ENCODE measurements around the gene TRIM69. TPM values are rescaled to one million over a fixed set of nuclear protein-coding genes. Genes with fewer than 3 reads are reported as not detected.

The TRIM69 gene
- total and polyA plus RNA-seq, 2 of the 4 experiments (the other 2 are of a cell fraction), result 5.3 to 7.7 TPM

DNA sequence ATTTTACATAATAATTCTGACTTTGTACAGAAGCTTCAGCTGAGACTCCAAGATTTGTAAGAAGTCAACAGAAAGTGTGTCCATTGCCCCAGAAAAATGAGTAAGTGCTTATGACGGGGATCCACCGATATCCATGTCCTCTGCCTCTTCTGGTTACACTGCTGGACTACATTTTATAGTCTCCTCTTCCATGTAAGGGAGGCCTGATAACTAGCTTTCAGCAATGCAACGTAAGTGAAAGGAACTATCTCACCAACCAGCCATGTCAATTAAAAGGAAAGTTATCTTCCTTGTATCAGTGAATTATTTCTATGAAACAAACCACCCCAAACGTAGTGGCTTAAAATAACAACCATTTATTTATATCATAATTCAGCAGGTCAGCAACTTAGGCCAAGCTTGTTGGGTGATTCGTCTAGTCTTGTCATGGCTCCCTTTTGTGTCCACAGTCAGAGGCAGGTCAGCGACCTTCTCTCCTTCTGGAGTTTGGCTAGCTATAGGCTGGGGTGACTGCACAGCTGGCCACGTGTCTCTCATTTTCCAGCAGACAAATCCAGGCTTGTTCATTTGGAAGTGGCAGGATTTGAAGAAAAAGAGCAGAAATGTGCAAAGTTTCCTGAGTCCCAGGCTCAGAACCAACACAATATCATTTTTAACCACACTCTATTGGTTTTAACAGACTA, 44.9 kb downstream of the TRIM69 start:
- ATAC-seq (ENCODE audit: low read depth) (no peak), DNase-seq (no peak)
- Histone ChIP-seq H4K91ac (ENCODE audit: insufficient read depth, low read depth, low read length) (no peak overlapping the region), H3K4me1 (ENCODE audit: control insufficient read depth, insufficient read depth, low read length) (no peaks in the 10 kb centered on the region), H3K36me3 (ENCODE audit: control insufficient read depth, insufficient read depth, low read length) (no peaks in the 10 kb centered on the region), H2AK5ac (ENCODE audit: low read depth, low read length) (no peak overlapping the region), H4K5ac (ENCODE audit: low read depth, low read length) (no peak overlapping the region), H3K79me1 (ENCODE audit: low read depth in 1 of 2, low read length in 2 of 2) (no peaks in the 10 kb centered on the region), H2BK120ac (ENCODE audit: low read depth, low read length) (no peak overlapping the region), H3K18ac (ENCODE audit: low read depth, low read length) (no peak overlapping the region), H3K4me2 (ENCODE audit: low read depth, low read length) (no peak overlapping the region), H3K4me3 (ENCODE audit: insufficient read depth, low read depth, low read length) (no peak overlapping the region), H2AFZ (replicated peaks; ENCODE audit: low read length, poor library complexity) (no peak overlapping the region), H3K27ac (ENCODE audit: insufficient read depth, low read length) (no peak overlapping the region), H4K20me1 (ENCODE audit: insufficient read depth, low read length) (no peaks in the 10 kb centered on the region), H3K9ac (ENCODE audit: low read depth, low read length) (no peak overlapping the region), H3K4ac (ENCODE audit: low read depth, low read length) (no peak overlapping the region), H3K23ac (ENCODE audit: low read depth, low read length) (no peak overlapping the region), H3K27me3 (ENCODE audit: control insufficient read depth, insufficient read depth, low read length) (peaks cover 2% of the 10 kb centered on the region; the same call in 1 of the 2 replicates), H3K14ac (replicated peaks; ENCODE audit: low read depth, low read length) (no peak overlapping the region), H2AK9ac (replicated peaks; ENCODE audit: low read depth, low read length, poor library complexity) (no peak overlapping the region), H3K9me1 (ENCODE audit: insufficient read depth, low read length) (no peaks in the 10 kb centered on the region), H2BK15ac (ENCODE audit: low read depth, low read length) (no peak overlapping the region), H2BK5ac (ENCODE audit: low read depth, low read length, poor library complexity, severe bottlenecking) (no peak overlapping the region), H3K9me3 (ENCODE audit: control insufficient read depth, insufficient read depth, low read length) (no peaks in the 10 kb centered on the region), H4K8ac (ENCODE audit: low read depth in 2 of 2, low read length in 2 of 2) (no peak overlapping the region), H3K56ac (ENCODE audit: extremely low read depth, insufficient read depth, low read length) (no peak overlapping the region), H2BK20ac (ENCODE audit: low read depth, low read length) (no peak overlapping the region)
- WGBS, 2 experiments (ENCODE audit: extremely low coverage in 2 of 2, insufficient read length in 1 of 2), result 77% methylated on average over 2 of the region's 7 CpGs; no CpG with 5 or more reads in 1 of the 2 experiments
- ChIA-PET CTCF (interaction anchor here (1.1 kb wide), 1 partner anchor 43 kb away, joined by 3 read pairs; no protein-coding TSS in a partner anchor), POLR2A (ENCODE audit: unreplicated experiment) (no interaction called here)
- in situ Hi-C loops (cut with MboI; ENCODE audit: low sequenced_read_pairs), result no loop called here
- intact Hi-C loops (cut with micrococcal nuclease), result no loop called here
- TF ChIP-seq RAD21 (IDR thresholded peaks at IDR 0.05; ENCODE audit: low read length) (no peak), RFX5 (IDR thresholded peaks at IDR 0.05; ENCODE audit: low read depth, low read length) (no peak), POLR2A (IDR thresholded peaks at IDR 0.05; ENCODE audit: low read depth, low read length) (no peak), SMC3 (IDR thresholded peaks at IDR 0.05; ENCODE audit: low read depth, low read length) (no peak), CEBPB (IDR thresholded peaks at IDR 0.05; ENCODE audit: low read depth, low read length) (no peak), BHLHE40 (IDR thresholded peaks at IDR 0.05; ENCODE audit: low read depth, low read length) (no peak), CHD1 (IDR thresholded peaks at IDR 0.05; ENCODE audit: low read depth, low read length) (no peak), RCOR1 (IDR thresholded peaks at IDR 0.05; ENCODE audit: insufficient replicate concordance, low read length) (no peak), MXI1 (IDR thresholded peaks at IDR 0.05; ENCODE audit: borderline replicate concordance, low read depth, low read length) (no peak), MAZ (IDR thresholded peaks at IDR 0.05; ENCODE audit: borderline replicate concordance, low read depth, low read length) (no peak), FOS (IDR thresholded peaks at IDR 0.05; ENCODE audit: low read depth, low read length) (no peak), MAFK (IDR thresholded peaks at IDR 0.05; ENCODE audit: low read depth, low read length) (no peak), NFE2L2 (IDR thresholded peaks at IDR 0.05; ENCODE audit: low read depth, low read length) (no peak)
- TF ChIP-seq, protein P1, sequence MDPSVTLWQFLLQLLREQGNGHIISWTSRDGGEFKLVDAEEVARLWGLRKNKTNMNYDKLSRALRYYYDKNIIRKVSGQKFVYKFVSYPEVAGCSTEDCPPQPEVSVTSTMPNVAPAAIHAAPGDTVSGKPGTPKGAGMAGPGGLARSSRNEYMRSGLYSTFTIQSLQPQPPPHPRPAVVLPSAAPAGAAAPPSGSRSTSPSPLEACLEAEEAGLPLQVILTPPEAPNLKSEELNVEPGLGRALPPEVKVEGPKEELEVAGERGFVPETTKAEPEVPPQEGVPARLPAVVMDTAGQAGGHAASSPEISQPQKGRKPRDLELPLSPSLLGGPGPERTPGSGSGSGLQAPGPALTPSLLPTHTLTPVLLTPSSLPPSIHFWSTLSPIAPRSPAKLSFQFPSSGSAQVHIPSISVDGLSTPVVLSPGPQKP (IDR thresholded peaks at IDR 0.05; ENCODE audit: borderline replicate concordance, low read depth, low read length), result no peak
- TF ChIP-seq, protein P2, sequence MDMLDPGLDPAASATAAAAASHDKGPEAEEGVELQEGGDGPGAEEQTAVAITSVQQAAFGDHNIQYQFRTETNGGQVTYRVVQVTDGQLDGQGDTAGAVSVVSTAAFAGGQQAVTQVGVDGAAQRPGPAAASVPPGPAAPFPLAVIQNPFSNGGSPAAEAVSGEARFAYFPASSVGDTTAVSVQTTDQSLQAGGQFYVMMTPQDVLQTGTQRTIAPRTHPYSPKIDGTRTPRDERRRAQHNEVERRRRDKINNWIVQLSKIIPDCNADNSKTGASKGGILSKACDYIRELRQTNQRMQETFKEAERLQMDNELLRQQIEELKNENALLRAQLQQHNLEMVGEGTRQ (IDR thresholded peaks at IDR 0.05; ENCODE audit: low read depth, low read length), result no peak
- TF ChIP-seq, protein P3, sequence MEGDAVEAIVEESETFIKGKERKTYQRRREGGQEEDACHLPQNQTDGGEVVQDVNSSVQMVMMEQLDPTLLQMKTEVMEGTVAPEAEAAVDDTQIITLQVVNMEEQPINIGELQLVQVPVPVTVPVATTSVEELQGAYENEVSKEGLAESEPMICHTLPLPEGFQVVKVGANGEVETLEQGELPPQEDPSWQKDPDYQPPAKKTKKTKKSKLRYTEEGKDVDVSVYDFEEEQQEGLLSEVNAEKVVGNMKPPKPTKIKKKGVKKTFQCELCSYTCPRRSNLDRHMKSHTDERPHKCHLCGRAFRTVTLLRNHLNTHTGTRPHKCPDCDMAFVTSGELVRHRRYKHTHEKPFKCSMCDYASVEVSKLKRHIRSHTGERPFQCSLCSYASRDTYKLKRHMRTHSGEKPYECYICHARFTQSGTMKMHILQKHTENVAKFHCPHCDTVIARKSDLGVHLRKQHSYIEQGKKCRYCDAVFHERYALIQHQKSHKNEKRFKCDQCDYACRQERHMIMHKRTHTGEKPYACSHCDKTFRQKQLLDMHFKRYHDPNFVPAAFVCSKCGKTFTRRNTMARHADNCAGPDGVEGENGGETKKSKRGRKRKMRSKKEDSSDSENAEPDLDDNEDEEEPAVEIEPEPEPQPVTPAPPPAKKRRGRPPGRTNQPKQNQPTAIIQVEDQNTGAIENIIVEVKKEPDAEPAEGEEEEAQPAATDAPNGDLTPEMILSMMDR (conservative IDR thresholded peaks at IDR 0.05; ENCODE audit: low read depth, low read length), result no peak
- dilution Hi-C loops (cut with HindIII; ENCODE audit: low sequenced_read_pairs, unreplicated experiment), result no loop called here
- no TSS peak for BruUV-seq (replicated peaks)

Measured in IMR-90 (cell line).